Measurements from ENCODE around the gene SCN4B. TPM values are rescaled to one million over a fixed set of nuclear protein-coding genes. Genes with fewer than 3 reads are reported as not detected.

The SCN4B gene
- total and polyA plus RNA-seq, 2 of the 8 experiments (the other 6 are each of a cell fraction or from before 2014, with no cell fraction given), result 2.8 to 4.9 TPM

GRCh38 chr11:118084247-118084646 is 68.4 kb downstream of the SCN4B start:
- no peaks in the 10 kb centered on the region for H3K79me2 ChIP-seq (ENCODE audit: control insufficient read depth in 1 of 2, insufficient read depth in 2 of 2, low read length in 2 of 2)
- TF ChIP-seq SAP30 (IDR thresholded peaks at IDR 0.05; ENCODE audit: insufficient read depth, insufficient replicate concordance, low read length) (no peak), TBP (IDR thresholded peaks at IDR 0.05; ENCODE audit: low read depth, low read length) (no peak), EP300 (IDR thresholded peaks at IDR 0.05; ENCODE audit: borderline replicate concordance in 1 of 2, low read depth in 2 of 2, low read length in 2 of 2) (no peak), FOSL1 (IDR thresholded peaks at IDR 0.05; ENCODE audit: insufficient read depth, low read depth, low read length) (no peak), EZH2 (IDR thresholded peaks at IDR 0.05; ENCODE audit: low read depth, low read length, severe bottlenecking) (no peak), TEAD4 (IDR thresholded peaks at IDR 0.05; ENCODE audit: low read depth, low read length) (no peak), CTBP2 (IDR thresholded peaks at IDR 0.05; ENCODE audit: borderline replicate concordance, insufficient read depth, insufficient read length, low read length) (no peak), MAX (IDR thresholded peaks at IDR 0.05) (no peak), CBX5 (IDR thresholded peaks at IDR 0.05; ENCODE audit: low read depth, low read length) (no peak), ATF2 (IDR thresholded peaks at IDR 0.05; ENCODE audit: low read length) (no peak)

More at GRCh38 chr11:118084247-118084646, 68.4 kb downstream of the SCN4B start:
- CTCF ChIA-PET (ENCODE audit: partially characterized antibody), result interaction anchor here (0.8 to 1.9 kb wide), 3 partner anchors 9 to 61 kb away, joined by 3 to 5 read pairs (median 4); no protein-coding TSS in a partner anchor
- WGBS, 2 experiments (ENCODE audit: extremely low coverage in 1 of 2, insufficient coverage in 1 of 2, insufficient read length in 1 of 2, insufficient replicate concordance in 2 of 2, low coverage in 1 of 2, low lambda C conversion rate in 2 of 2, missing lambda C conversion rate in 1 of 2), result 87% methylated on average over 4 of the region's 4 CpGs; no CpG with 5 or more reads in 1 of the 2 experiments
- Histone ChIP-seq H3K4ac (replicated peaks; ENCODE audit: insufficient read length, low read depth, low read length) (no peak overlapping the region), H2BK15ac (ENCODE audit: low read length) (no peak overlapping the region), H3K56ac (replicated peaks; ENCODE audit: insufficient read length, low read depth, low read length) (no peak overlapping the region), H3K4me2 (ENCODE audit: insufficient read depth in 1 of 2, low read depth in 2 of 2, low read length in 2 of 2) (no peak overlapping the region), H4K5ac (ENCODE audit: insufficient read length, low read depth, low read length) (no peak overlapping the region), H2AK5ac (ENCODE audit: low read depth, low read length) (no peak overlapping the region), H2BK20ac (ENCODE audit: low read length) (no peak overlapping the region), H4K91ac (replicated peaks; ENCODE audit: insufficient read length, low read length) (no peak overlapping the region), H2BK5ac (ENCODE audit: low read depth, low read length) (0 out of 2 replicates have a peak overlapping the region, but pooled peaks have one; percentile 8), H4K20me1 (replicated peaks in 1 of 2; ENCODE audit: control insufficient read depth in 1 of 2, insufficient read depth in 2 of 2, low read length in 2 of 2) (no peaks in the 10 kb centered on the region), H3K18ac (ENCODE audit: extremely low read depth, low read length) (no peak overlapping the region), H3K4me3 (ENCODE audit: extremely low read depth in 1 of 4, insufficient read depth in 2 of 4, low read depth in 3 of 4, low read length in 4 of 4) (no peak overlapping the region), H3K27me3 (replicated peaks in 1 of 4; ENCODE audit: control insufficient read depth in 3 of 4, extremely low read depth in 1 of 4, insufficient read depth in 3 of 4, low read length in 3 of 4) (no peaks in the 10 kb centered on the region), H3K23ac (ENCODE audit: insufficient read length) (no peak overlapping the region), H3K23me2 (ENCODE audit: low read depth, low read length) (no peaks in the 10 kb centered on the region), H2BK12ac (ENCODE audit: low read depth, low read length) (no peak overlapping the region), H3K36me3 (ENCODE audit: control insufficient read depth in 2 of 4, insufficient read depth in 4 of 4, low read length in 3 of 4) (no peaks in the 10 kb centered on the region), H3K79me1 (ENCODE audit: low read depth, low read length) (no peaks in the 10 kb centered on the region), H3K14ac (ENCODE audit: insufficient read length) (no peak overlapping the region), H3K9ac (replicated peaks in 1 of 4; ENCODE audit: extremely low read depth in 1 of 4, low read depth in 3 of 4, low read length in 3 of 4) (no peak overlapping the region), H2AFZ (ENCODE audit: low read length) (no peak overlapping the region), H4K8ac (ENCODE audit: extremely low read depth, insufficient read depth, low read length) (no peak overlapping the region), H2BK120ac (replicated peaks; ENCODE audit: low read depth, low read length) (no peak overlapping the region), H3K27ac (ENCODE audit: low read depth, low read length) (no peak overlapping the region), H3K9me3 (ENCODE audit: insufficient read depth in 2 of 2, low read depth in 1 of 2, low read length in 1 of 2) (peaks cover 8 to 21% of the 10 kb centered on the region in 2 experiments; a peak in 3 of 4 replicates), H3K4me1 (replicated peaks in 1 of 4; ENCODE audit: control insufficient read depth in 3 of 4, insufficient read depth in 4 of 4, low read length in 3 of 4) (peaks cover 2 to 5% (median 4%) of the 10 kb centered on the region in 4 experiments; a peak in 4 of 7 replicates)
- FAIRE-seq (no peak), DNase-seq (ENCODE audit: low read depth in 1 of 2, low spot score in 2 of 2) (no peak)
- POLR2A ChIA-PET (ENCODE audit: partially characterized antibody), result no interaction called here

Data from H1 (cell line).